NOMO-1 treated with dmso at 0.1 percent for 144 hours (cell line): Measurements from ENCODE around the gene ZBTB46.
A peak's percentile ranks its signal among the peaks of the same experiment; 100 is the strongest.
"Not testable (repeated sequence)": the region's sequence is repeated elsewhere in the genome, so short reads cannot be mapped to it uniquely, and the experiment has no call there.

ENCODE experiments used
- DNase-seq: peaks from one replicate; lab custom pipeline; 2025; ENCODE audit not compliant: unreplicated experiment; lab: John Stamatoyannopoulos, UW

ZBTB46 gene, protein sequence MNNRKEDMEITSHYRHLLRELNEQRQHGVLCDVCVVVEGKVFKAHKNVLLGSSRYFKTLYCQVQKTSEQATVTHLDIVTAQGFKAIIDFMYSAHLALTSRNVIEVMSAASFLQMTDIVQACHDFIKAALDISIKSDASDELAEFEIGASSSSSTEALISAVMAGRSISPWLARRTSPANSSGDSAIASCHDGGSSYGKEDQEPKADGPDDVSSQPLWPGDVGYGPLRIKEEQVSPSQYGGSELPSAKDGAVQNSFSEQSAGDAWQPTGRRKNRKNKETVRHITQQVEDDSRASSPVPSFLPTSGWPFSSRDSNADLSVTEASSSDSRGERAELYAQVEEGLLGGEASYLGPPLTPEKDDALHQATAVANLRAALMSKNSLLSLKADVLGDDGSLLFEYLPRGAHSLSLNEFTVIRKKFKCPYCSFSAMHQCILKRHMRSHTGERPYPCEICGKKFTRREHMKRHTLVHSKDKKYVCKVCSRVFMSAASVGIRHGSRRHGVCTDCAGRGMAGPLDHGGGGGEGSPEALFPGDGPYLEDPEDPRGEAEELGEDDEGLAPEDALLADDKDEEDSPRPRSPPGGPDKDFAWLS

DNA sequence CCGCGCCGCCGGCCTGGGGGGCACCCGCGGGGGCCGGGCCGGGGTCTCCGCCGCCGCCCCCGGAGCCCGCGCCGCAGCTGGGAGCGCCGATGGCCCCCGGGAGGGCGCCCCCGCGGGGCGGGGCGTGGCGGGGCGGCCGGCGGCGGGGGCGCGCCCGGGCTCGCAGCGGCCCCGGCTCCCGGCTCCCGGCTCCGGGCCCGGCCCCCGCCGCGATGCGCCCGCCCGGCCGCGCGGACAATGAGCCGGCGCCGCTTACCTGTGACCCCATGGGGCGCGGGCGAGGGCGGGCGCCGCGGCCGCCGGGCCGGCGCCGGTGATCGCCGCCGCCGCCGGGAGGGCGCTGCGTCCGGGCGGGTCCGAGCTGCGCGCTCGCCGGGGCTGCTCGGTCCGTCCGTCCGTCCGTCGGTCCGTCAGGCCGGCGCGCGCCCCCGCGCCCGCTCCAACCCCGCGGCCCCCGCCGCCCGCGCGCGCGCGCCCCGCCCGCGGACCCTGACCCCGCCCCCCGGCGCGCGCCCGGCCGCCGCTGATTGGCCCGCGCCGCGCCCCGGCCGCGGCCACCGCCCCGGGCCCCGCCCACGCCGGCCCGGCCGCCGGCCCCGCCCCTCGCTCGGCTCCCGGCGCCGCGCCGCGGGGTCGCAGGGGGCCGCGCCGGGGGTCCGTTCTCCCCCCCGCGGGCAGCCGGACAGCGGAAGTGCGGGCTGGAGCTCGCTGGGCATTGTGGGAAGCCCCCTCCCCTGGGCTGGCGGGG lies at the start of gene ZBTB46:
Gene ZBTB46, minus strand, starts transcription at position 424 of the 748 bp plus-strand sequence. CDS start 40,507 bp downstream, outside the sequence.
- no peak for DNase-seq

DNA sequence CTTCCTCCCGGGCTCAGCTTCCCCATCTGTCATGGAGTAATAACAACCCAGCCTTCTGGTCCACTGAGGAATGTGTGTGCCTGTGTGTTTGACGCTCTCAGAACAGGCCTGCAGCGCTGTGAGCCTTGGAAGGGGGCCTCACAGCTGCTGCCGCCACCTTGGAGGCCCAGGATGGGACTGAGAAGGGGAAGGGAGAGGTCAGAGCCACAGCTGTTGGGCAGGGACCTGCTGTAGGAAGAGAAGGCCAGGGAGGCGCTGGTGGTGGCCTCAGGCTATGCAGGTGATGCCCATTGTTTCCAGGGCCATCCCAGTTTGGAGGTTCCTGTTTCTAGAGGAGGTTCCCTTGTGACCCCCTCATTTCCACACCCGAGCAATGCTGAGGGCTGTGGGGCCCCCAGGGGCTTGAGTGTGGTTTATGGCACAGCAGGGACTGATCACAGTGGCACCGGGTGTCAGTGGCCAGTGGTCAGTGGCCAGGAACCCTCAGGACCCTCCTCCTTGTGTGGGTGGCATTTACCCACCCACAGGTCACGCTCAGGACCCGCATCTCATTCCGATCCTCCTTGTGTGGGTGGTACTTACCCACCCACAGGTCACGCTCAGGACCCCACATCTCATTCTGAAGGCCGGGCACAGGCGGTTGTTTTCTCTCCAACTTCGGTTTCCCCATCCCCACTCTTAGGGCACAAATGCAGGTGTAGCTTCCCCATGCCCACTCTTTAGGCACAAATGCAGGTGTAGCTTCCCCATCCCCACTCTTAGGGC lies 48.0 kb upstream of the ZBTB46 start:
- DNase-seq, result no peak

DNA sequence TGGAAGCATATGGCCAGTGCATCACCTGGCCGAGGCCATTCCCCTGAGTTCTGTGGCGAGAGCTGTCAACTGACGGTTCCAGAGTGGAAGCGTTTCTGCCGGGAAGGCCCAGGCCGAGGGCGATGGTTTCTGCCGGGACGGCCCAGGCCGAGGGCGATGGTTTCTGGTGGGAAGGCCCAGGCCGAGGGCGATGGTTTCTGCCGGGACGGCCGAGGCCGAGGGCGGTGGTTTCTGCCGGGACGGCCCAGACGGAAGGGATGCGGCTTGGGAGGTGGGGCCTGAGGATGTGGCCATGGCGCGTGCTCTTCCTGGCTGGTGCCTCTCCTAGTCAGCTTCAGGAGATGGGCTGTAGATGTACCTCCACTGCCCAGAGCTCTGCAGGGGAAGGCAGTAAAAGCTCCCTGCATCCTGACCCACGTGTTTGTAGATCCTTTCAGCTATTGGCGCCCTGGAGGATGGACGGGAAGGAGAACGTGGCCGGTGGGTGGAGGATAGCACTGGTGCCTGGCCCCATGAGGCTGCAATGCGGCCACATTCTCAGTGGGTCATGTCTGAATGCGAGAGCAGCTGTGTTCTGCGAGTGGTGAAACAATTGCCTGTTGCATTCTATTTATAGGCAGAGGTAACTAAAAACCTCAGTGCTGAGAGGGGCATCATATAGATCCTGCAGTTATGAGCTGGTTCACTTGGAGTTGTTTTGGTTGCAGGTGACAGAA lies 46.8 kb upstream of the ZBTB46 start:
- no peak for DNase-seq

DNA sequence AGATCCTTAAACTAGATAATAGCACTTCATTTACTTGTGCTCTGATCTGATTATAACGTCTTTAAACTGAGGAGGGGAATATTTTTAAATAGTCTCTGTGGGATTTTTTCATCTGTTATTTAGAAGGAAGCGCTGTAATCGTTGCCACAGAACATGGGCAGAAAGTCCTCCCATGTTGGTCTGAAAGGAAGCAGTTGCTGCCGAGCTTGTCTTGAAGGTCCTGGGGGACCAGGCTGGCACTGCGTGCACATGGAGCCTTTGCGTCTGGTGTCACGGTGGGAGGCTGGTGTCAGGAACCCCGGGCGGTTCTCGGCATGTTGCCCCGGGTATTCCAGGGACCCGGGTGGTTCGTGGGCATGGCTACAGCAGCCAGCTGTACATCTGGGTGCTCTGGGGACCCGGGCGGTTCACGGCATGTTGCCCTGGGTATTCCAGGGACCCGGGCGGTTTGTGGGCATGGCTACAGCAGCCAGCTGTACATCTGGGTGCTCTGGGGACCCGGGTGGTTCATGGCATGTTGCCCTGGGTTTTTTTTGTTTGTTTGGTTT lies 45.5 kb upstream of the ZBTB46 start:
- no peak for DNase-seq

DNA sequence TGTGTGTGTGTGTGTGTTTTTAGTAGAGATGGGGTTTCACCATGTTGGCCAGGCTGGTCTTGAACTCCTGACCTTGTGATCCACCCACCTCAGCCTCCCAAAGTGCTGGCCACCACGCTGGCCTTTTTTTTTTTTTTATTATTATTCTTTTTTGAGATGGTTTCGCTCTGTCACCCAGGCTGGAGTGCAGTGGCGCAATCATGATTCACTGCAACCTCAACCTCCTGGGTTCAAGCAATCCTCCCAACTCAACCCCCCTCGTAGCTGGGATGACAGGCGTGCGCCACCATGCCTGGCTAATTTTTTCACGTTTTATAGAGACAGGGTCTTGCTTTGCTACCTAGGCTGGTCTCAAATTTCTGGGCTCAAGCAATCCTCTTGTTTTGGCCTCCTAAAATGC lies 43.2 kb upstream of the ZBTB46 start:
- DNase-seq, result not testable (repeated sequence)

DNA sequence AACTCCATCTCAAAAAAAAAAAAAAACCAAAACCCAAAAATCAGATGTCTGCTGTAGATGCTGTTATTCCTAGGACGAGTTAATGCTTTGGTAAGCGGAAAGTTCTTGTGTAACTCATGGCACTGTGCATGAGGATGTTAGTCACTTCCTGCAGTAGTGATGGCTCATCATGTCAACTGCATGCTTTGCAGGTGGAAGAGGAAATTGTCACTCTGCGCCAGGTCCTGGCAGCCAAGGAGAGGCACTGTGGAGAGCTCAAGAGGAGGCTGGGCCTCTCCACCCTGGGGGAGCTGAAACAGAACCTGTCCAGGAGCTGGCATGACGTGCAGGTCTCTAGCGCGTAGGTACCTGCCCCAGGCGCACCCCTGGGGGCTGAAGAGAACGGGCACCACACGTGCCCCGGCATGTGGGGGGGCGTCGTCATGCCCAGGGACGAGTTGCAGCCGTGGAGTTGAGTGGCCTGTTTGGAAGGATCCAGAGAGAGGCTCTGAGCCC lies 42.5 kb upstream of the ZBTB46 start:
- peak; percentile 87 for DNase-seq

DNA sequence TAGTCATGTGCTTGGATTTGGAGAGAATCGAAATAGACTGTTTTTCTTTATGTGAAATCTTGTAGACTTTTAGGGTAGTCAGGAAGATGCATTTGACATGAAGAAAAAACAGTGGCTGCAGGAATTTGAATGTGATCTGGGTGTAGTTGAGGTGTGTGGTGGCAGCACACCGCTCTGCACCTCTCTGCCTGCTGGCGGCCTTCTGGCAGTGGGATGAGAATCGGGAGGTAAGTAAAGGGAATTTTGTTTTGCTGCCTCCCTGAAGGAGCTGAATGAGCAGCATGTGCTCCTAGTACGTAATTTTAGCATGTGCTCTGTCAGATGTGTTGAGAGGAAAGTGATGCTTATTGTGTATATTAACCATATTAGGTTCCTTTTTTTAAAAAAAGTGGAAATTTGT lies 37.2 kb upstream of the ZBTB46 start:
- DNase-seq, result no peak

DNA sequence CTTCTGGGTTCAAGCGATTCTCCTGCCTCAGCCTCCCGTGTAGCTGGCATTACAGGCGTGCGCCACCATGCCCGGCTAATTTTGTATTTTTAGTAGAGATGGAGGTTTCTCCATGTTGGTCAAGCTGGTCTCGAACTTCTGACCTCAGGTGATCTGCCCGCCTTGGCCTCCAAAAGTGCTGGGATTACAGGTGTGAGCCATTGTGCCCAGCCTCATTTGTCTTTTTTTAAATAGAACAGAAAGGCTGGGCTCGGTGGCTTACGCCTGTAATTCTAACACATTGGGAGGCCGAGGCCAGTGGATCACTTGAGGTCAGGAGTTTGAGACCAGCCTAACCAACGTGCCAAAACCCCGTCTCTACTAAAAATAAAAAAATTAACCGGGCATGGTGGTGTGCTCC lies 36.0 kb upstream of the ZBTB46 start:
- not testable (repeated sequence) for DNase-seq

DNA sequence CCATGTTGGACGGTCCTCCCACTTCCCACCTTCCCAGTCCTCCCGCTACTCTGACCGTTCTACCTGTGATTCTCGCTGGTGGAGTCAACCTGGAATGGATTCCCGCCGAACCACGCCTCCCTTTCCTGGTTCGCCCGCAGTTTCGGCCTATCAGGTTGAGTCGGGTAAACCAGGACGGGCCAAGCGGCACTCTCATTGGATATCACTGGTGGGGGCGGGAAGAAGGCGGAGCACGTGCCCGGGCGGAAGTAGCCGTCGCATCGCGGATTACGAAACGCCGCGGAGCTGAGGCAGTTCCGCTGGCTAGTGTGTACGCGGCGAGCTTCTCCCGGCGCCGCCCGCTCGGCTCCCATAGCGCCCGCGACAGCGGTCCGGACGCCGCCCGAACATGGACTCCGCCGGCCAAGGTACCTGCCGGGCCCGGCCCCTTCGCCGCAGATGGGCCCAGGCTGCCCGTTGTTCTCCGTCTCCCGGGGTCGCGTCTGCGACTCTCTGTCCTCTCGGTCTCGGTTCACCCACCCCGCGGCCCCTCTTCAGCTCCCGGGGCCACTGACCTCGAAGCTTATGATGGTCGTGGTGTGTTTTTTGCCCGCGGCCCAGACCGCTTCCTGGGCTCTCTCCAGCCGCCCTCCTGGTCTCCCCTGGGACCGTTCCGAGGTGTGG lies 34.0 kb upstream of the ZBTB46 start, which contains the start of gene TPD52L2:
Gene TPD52L2, plus strand, starts transcription at position 293 of the 663 bp plus-strand sequence. Its CDS starts 96 bp downstream, at position 389.
- peak; percentile 96 for DNase-seq

DNA sequence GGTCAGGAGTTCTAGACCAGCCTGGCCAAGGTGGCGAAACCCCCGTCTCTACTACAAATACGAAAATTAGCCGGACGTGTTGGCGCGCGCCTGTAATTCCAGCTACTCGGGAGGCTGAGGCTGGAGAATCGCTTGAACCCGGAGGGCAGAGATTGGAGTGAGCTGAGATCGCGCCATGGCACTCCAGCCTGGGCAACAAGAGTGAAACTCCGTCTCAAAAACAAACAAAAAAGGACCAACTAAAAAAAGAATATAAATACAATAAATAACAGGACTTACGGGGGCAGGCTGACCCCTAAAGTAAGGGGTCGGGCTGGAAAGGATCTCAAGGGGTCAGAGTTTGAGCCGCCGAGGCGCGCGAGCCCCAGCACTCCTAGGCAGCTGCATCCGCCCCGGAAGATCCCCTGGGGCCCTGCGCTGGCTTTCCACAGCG lies 33.5 kb upstream of the ZBTB46 start:
- DNase-seq, result no peak

DNA sequence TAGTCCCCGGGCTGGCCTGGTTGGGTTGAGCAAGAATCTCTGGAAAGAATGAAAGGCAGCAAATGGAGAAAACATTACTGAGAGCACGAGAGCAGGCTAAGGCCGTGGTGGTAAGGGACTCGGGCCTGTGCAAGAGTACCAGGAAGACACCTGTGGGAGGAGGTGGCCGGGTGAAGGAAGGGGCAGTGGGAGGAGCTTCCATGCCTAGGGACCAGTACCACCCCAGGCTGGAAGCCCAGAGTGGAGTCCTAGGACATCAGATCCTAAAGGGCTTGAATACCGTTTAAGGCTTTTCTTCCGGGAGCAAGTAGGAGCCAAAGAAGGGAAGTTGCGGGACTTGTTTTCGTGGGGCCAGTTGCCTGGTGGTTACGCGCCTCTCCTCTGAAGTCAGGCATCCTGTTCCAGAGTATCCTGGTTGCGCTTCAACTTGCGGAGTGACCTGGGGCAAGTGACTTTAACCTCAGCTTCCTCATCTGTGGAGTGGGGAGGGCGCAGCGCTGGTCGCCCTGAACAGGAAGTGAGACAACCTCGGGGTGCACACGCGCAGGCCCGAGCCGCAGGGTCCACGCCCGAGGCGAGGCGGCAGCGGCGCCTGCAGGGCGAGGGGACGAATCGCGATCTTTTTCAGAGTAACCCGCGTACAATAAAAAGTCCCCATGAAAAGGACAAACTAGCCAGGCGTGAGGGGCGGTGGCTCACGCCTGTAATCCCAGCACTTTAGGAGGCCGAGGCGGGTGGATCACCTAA lies 32.9 kb upstream of the ZBTB46 start:
- DNase-seq, result peak; percentile 98

DNA sequence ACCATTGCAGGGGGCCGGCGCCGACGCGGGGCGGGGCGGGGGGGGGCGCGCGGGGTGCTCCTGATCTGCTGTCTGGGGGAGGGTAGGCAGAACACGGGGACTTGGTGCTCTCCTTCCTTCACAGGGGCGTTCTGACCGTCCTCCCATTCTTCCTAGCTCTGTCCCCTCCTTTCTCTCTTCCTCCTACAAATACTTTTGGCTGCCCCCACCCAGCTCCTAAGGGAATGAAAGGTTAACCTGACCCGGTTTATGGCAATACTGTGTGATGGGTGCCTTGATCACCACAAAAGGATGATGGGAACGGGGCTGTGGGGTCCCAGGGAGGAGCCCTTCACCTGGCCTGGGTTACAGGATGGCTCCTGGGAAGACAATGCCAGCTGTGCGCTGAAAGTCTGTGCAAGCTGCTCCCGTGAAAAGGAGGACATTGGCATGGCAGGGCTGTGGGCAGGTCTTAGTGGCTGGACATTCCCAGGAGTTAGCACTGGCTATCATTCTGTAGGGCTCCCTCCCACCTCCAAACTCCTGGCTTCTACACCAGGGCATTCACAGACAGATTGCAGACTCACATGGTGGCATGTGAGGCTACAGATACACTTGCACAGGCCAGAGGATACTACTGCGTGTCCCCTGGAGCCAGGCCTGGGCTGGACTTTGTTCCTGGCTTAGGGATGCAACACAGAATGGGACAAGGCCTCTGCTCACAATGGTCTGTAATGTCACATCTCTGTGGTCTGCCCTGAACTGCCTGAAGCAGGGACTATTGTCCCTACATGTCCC lies 32.1 kb upstream of the ZBTB46 start:
- no peak for DNase-seq

DNA sequence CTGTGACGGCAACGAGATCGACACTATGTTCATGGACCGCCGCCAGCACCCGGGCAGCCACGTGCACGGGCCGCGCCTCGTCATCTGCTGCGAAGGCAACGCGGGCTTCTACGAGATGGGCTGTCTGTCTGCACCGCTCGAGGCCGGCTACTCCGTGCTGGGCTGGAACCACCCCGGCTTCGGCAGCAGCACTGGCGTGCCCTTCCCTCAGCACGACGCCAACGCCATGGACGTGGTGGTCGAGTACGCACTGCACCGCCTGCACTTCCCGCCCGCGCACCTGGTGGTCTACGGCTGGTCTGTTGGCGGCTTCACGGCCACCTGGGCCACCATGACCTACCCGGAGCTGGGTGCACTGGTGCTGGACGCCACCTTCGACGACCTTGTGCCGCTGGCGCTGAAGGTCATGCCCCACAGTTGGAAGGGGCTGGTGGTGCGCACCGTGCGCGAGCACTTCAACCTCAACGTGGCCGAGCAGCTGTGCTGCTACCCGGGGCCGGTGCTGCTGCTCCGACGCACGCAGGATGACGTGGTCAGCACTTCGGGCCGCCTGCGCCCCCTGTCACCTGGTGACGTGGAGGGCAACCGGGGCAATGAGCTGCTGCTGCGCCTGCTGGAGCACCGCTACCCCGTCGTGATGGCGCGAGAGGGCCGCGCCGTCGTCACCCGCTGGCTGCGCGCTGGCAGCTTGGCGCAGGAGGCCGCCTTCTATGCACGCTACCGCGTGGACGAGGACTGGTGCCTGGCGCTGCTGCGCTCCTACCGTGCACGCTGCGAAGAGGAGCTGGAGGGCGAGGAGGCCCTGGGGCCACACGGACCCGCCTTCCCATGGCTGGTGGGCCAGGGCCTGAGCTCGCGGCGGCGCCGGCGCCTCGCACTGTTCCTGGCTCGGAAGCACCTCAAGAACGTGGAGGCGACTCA lies 31.2 kb upstream of the ZBTB46 start:
- no peak for DNase-seq

DNA sequence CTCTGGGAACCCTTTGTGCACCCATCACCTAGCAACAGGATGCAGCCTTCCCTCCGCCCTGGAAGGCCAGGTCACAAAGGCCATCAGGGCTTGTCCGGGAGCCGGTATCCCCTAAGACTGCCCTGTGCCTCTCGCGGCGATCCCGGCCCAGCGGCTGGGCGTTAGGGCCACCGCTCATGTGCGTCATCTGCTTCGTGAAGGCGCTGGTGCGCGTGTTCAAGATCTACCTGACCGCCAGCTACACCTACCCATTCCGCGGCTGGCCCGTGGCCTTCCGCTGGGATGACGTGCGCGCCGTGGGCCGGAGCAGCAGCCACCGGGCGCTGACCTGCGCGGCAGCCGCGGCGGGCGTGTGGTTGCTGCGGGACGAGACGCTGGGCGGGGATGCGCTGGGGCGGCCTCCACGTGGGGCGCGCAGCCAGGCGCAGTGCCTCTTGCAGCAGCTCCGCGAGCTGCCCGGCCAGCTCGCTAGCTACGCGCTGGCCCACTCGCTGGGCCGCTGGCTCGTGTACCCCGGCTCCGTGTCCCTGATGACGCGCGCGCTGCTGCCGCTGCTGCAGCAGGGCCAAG lies 30.4 kb upstream of the ZBTB46 start, which contains the start of gene ABHD16B:
Gene ABHD16B, plus strand, starts transcription at position 134 of the 570 bp plus-strand sequence. Its CDS starts 43 bp downstream, at position 177.
- no peak for DNase-seq

DNA sequence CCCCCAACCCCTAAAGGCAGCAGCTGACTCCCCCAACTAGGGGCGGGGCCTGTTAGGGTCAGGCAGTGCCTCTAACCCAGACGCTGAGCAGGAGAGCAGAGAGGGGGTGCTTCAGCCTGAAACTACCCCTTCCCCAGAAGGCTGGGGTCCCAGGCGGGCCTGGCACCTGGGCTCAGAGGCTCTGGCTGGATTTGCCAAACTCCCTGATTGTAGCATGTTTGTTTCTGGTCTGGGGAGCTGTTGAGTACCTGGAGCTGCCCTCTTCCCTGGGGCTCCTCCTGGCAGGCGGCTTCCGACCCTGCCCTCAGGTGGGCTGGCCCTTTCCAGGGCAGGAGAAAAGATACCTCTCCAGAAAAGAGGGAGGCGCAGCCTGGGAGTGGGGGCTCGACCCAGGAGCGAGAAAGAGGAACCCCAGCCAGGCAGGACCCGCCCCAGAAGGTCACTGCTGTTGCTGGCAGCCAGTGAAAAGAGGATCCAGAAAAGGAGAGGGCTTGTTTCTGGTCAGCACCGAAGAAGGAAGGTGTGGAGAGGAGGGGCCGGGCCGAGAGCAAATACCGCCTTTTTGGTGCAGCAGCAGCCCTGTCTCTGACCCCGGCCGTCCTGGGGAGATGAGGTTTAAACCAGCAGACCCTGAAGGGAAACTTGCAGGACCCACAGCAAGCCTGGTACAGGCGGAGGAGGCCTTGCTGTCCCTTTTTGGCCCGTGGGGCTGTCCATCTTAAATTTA lies 29.4 kb upstream of the ZBTB46 start:
- peak; percentile 61 for DNase-seq
